Measurements from ENCODE around the gene KCNJ15. TPM values are rescaled to one million over a fixed set of nuclear protein-coding genes. Genes with fewer than 3 reads are reported as not detected.

The KCNJ15 gene
- total RNA-seq, 3 donors from 2014 or later, result 0.80 to 6.9 (median 0.98) TPM

DNA sequence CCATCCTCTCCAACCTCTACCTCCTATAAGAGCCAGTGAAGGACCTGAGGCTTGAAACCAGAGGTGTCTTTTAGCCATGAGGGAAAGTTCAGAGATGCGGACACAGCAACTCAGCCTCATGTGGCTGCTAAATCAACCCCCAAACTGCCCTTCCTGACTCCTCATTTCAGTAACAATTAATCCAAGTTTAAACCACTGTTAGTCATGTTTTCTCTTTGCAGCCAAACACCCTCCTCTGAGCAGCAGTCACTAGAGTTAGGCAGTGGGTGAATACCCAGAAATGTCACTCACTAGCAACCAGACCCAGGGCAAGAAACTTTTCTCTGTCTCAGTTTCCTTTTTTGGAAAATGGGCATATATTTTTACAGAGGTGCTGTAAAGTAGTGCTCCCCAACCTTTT is 71.2 kb downstream of the KCNJ15 start:
- Histone ChIP-seq H3K4me1 (no peaks in the 10 kb centered on the region), H3K4me3 (no peak overlapping the region), H3K9me3 (no peaks in the 10 kb centered on the region), H3K36me3 (no peaks in the 10 kb centered on the region), H3K27ac (no peak overlapping the region), H3K27me3 (no peaks in the 10 kb centered on the region)
- no peak for DNase-seq (ENCODE audit: low spot score in 2 of 2)
- TF ChIP-seq, protein P1, sequence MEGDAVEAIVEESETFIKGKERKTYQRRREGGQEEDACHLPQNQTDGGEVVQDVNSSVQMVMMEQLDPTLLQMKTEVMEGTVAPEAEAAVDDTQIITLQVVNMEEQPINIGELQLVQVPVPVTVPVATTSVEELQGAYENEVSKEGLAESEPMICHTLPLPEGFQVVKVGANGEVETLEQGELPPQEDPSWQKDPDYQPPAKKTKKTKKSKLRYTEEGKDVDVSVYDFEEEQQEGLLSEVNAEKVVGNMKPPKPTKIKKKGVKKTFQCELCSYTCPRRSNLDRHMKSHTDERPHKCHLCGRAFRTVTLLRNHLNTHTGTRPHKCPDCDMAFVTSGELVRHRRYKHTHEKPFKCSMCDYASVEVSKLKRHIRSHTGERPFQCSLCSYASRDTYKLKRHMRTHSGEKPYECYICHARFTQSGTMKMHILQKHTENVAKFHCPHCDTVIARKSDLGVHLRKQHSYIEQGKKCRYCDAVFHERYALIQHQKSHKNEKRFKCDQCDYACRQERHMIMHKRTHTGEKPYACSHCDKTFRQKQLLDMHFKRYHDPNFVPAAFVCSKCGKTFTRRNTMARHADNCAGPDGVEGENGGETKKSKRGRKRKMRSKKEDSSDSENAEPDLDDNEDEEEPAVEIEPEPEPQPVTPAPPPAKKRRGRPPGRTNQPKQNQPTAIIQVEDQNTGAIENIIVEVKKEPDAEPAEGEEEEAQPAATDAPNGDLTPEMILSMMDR (IDR thresholded peaks at IDR 0.05), result no peak
- TF ChIP-seq POLR2A (IDR thresholded peaks at IDR 0.05), result no peak
- TF ChIP-seq POLR2AphosphoS5 (IDR thresholded peaks at IDR 0.05), result no peak
- intact Hi-C loops (cut with DNase I; ENCODE audit: low total_unique reads), result no loop called here

DNA sequence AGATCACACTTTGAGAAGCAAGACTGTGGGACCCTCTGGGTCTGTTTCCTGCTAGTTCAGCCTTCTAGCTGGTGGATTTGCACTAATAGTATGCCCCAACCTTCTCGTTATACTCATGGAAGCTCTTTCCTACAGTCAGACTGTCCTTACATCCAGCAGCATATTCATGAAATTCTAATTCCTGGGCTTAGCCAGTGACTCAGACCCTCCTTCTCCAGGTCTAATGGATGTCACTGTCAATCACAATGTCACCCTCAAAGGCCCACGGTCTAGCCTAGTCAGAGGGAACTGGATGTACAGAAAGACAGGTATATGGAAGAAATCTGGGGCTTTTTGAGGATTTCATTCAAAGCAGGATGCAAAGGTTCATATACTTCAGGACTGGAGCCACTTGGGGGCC is 72.4 kb downstream of the KCNJ15 start:
- Histone ChIP-seq H3K27me3 (no peaks in the 10 kb centered on the region), H3K9me3 (no peaks in the 10 kb centered on the region), H3K4me3 (no peak overlapping the region), H3K27ac (no peak overlapping the region), H3K4me1 (no peaks in the 10 kb centered on the region), H3K36me3 (no peaks in the 10 kb centered on the region)
- intact Hi-C loops (cut with DNase I; ENCODE audit: low total_unique reads), result no loop called here
- no peak for TF ChIP-seq POLR2AphosphoS5 (IDR thresholded peaks at IDR 0.05)
- TF ChIP-seq, protein P1 (IDR thresholded peaks at IDR 0.05), result no peak
- no peak for TF ChIP-seq POLR2A (IDR thresholded peaks at IDR 0.05)
- no peak for DNase-seq (ENCODE audit: low spot score in 2 of 2)

DNA sequence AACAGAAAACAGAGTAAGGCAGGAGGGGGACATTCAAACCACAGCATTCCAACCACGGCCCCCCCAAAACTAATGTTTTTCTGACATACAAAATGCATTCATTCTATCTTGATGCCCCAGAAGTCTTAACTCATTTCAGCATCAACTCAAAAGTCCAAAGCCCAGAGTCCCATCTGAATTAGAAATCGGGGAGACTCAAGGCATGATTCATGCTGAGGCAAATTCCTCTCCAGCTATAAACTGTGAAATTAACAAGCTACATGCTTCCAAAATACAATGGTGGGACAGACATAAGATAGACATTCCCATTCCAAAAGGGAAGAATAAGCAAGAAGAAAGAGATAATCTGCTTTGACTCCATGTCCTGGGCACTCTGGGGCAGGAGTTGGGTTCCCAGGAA is 73.9 kb downstream of the KCNJ15 start:
- H3K4me3 ChIP-seq, result no peak overlapping the region
- intact Hi-C loops (cut with DNase I; ENCODE audit: low total_unique reads), result no loop called here
- no peaks in the 10 kb centered on the region for H3K4me1 ChIP-seq
- no peak overlapping the region for H3K27ac ChIP-seq
- no peaks in the 10 kb centered on the region for H3K27me3 ChIP-seq
- no peaks in the 10 kb centered on the region for H3K36me3 ChIP-seq
- no peak for TF ChIP-seq POLR2AphosphoS5 (IDR thresholded peaks at IDR 0.05)
- TF ChIP-seq, protein P1 (IDR thresholded peaks at IDR 0.05), result no peak
- H3K9me3 ChIP-seq, result no peaks in the 10 kb centered on the region
- DNase-seq (ENCODE audit: low spot score in 2 of 2), result no peak

DNA sequence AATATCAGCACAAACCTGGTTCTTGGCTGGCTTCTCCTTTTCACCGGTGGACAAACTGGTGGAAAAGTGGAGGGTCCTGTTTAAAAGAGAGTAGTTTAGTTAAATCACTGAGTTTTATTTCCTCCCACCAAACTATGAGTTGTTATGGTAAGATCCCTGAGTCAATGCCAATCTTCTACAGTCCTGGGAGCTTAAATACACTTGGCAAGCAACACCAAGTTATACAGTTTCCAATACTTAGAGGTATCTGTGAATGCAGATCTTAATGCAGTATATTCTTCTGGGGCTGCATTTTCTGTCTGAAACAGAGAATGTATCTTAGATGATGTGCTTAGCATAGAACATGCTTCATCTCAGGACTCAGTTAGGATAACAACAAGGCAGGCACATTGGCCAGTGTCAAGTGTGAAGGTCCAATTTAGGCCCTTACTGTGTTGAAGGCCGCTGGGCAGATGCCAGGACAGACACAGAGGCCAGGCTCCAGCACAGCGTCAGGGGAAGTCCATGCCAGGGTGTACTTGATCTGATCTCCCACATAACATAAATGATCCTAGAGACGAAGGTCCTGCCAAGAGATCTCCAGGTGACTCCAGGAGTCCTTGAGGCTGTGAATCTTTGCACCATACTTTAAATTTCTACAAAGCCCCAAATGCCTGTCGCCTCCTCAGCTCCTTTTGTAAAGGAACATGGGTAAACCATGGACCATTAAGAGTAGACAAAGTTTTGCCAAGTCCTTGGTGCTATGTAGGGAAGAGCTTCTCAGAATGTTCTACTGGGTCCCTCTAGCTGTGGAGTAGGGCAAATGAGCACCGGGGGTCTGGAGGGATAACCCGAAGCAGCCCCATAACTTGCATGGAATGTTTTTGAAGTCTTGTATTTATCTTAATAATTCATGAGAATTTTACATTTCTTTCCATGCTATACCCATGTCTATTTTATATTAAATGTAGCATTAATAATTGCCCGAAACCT is 76.8 kb downstream of the KCNJ15 start:
- Histone ChIP-seq H3K4me1 (no peaks in the 10 kb centered on the region), H3K27ac (no peak overlapping the region), H3K27me3 (no peaks in the 10 kb centered on the region), H3K36me3 (no peaks in the 10 kb centered on the region), H3K4me3 (no peak overlapping the region), H3K9me3 (no peaks in the 10 kb centered on the region)
- no peak for DNase-seq (ENCODE audit: low spot score in 2 of 2)
- TF ChIP-seq, protein P1 (IDR thresholded peaks at IDR 0.05), result no peak
- TF ChIP-seq POLR2A (IDR thresholded peaks at IDR 0.05) (no peak), POLR2AphosphoS5 (IDR thresholded peaks at IDR 0.05) (no peak)
- intact Hi-C loops (cut with DNase I; ENCODE audit: low total_unique reads), result no loop called here

DNA sequence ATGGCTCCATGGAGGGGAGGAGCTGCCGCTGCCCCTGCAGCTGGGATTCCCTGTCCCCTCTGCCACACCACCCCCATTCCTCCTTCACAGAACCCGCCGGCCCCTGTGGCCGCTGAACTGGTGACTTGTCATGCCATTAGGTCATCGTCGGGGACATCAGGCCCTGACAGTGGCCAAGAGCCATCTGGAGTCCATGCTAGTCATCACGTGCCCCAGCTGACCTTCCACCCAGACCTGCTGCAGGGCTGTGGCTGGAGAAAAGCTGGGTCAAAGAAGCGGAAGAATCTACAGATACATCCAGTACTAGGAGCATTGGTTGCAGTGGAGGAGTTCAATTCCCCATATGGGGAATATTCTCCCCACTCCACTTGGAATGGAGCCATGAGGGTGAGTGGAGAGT is 78.1 kb downstream of the KCNJ15 start:
- Histone ChIP-seq H3K4me1 (no peaks in the 10 kb centered on the region), H3K4me3 (no peak overlapping the region), H3K27me3 (no peaks in the 10 kb centered on the region), H3K36me3 (no peaks in the 10 kb centered on the region), H3K27ac (no peak overlapping the region), H3K9me3 (no peaks in the 10 kb centered on the region)
- intact Hi-C loops (cut with DNase I; ENCODE audit: low total_unique reads), result no loop called here
- DNase-seq (ENCODE audit: low spot score in 2 of 2), result no peak
- TF ChIP-seq, protein P1 (IDR thresholded peaks at IDR 0.05), result no peak
- TF ChIP-seq POLR2AphosphoS5 (IDR thresholded peaks at IDR 0.05), result no peak
- no peak for TF ChIP-seq POLR2A (IDR thresholded peaks at IDR 0.05)
